ENCODE measurements around the gene NAXD.
"Not testable (repeated sequence)": the region's sequence is repeated elsewhere in the genome, so short reads cannot be mapped to it uniquely, and the experiment has no call there.

Gene NAXD

DNA sequence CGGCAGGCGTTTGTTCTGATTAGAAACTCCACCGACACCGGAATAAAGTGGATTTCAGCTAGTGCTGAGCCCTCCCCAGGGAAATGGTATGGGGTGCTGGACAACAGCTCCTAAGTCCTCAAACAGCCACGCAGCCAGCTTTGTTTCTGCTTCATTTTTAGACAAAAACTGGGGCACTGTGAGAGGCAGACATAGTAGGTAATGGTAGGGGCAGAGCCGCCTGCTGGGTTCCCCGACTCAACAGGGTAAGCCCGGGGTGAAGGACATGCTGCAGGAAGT, 50.8 kb downstream of the NAXD start:
- no peak for DNase-seq

DNA sequence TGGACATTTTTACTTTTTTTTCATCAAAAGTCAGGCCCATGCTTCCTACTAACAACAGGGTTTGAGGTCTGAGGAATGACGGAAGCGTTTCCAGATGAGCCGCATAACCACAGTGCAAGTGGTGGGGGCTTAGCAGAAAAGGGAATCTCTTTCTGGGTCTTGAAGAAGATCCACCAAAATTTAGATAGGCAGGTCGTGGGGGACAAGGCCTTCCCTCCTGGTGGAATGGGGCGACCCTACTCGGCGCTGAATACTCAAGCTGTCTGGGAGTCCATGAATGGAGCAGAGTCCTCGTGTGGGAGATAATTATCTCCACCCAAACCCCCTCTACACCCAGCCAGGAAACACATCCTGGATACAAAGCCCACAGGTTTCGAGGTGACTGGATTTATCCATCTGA, 53.7 kb downstream of the NAXD start:
- DNase-seq = no peak

DNA sequence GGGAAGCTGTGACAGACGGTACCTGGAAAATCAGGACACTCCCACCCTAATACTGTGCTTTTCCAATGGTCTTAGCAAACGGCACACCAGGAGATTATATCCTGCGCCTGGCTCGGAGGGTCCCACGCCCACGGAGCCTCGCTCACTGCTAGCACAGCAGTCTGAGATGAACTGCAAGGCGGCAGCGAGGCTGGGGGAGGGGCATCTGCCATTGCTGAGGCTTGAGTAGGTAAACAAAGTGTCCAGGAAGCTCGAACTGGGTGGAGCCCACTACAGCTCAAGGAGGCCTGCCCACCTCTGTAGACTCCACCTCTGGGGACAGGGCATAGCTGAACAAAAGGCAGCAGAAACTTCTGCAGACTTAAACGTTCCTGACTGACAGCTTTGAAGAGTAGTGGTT, 54.5 kb downstream of the NAXD start:
- DNase-seq = not testable (repeated sequence)

DNA sequence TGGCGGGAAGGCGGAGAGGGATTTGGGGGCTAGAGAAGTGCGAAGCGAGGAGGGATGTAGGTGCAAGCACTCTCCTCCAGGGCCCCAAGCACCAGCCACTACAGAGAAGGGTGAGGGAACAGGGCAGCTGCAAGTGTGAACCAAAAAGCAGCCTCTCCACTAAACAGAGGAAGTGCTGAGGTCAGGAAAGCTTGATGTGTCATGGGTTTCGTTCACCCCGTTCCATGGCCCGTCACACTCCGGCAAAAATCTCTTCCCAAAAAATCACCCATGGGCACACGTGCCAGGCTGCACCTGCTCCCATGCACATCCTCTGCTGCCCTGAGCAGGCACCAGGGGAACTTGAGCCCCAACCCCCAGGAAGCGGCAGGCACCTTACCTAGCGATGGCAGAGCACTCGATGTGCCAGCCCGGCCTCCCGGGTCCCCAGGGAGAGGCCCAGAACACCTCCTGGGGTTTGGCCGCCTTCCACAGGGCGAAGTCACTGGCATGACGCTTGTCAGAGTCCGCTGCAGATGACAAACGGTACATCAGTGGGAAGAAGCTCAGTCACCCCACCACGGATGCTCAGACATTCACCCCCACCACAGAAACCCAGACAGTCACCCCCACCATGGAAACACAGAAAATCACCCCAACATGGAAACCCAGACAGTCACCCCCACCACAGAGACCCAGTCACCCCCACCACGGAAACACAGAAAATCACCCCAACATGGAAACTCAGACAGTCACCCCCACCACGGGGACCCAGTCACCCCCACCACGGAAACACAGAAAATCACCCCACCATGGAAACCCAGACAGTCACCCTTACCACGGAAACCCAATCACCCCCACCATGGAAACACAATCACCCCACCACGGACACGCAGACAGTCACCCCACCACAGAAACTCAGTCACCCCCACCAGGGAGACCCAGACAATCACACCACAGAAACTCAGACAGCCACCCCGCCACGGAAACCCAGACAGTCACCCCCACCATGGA, 61.5 kb downstream of the NAXD start:
- peak; percentile 31 to 41 for DNase-seq

DNA sequence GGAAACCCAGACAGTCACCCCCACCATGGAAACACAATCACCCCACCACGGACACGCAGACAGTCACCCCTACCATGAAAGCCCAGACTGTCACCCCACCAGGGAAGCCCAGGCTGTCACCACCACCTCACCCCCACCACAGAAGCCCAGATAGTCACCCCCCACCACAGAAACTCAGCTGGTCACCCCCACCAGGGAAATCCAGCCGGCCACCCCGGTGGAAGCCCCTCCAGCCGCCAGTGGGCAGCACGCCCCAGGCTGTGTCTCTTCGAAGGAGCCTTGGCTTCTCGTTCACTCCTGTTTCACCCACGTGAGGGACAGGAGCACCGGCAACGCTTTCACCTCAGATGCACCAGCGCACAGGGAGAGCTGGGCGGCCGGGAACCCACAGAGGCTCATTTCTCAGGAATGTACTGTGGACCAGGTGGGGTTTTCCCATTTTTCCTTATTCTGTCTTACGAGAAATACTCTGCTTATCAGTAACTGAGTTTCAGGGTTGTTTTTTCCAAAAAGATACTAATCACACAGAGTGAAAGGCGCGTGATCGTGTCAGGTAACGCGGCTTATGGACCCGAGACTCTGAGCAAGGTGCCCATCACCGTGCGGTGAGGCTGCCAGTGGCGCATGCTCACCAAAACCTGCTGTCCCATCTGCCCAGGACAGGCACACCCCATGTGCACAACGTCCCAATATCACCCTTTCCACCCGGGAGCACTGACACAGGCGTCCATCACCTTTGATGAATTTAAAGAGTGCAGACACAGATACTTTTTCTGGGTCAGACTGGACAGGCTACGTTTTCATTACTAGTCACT, 62.6 kb downstream of the NAXD start:
- DNase-seq = peak in 1 of 2 experiments; percentile 11

DNA sequence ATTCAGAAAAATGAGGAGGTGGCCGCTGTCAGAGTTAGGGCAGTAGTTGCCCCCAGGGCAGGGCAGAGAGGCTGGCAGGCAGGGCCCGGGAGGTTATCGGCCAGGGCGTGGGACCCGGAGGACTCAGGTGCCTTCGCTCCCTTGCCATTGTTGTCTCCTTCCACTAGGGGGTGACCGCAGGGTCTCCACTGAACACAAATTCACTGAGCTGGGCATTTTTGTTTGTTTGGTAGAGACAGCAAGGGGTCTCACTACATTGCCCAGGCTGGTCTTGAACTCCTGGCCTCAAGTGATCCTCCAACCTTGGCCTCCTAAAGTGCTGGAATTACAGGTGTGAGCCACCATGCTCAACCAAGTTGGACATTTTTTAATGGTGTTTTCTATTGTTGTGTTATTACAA, 65.5 kb downstream of the NAXD start:
- DNase-seq = peak in 1 of 2 experiments; percentile 23

DNA sequence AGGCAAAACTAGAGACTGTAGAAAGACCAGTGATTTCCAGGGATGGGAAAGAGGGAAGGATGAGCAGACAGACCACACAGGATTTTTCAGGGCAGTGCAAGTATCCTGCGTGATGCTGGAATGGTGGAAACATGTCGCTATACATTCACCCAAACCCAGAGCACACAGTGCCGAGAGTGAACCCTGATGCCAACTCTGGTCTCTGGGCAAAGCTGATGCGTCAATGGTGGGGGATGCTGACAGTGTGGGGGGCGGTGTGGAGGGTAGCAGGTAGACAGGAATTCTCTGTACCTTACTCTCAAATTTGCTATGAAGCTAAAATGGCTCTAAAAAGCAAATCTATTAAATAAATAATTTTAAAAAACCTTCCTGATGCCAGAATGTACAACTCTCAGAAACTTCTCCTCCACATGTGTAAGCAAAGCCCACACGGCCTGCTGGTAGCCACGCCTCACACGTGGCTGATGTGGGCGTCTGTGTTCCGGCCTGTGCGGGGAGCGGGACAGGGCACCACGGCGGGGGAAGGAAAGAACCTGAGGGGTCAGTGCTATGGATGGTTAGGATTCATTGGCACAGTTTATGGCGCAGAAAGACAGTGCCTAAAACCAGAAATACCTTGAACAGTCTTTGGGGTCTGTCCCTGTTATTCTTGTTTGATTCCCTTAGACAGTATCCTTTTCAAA, 66.7 kb downstream of the NAXD start:
- DNase-seq = no peak

DNA sequence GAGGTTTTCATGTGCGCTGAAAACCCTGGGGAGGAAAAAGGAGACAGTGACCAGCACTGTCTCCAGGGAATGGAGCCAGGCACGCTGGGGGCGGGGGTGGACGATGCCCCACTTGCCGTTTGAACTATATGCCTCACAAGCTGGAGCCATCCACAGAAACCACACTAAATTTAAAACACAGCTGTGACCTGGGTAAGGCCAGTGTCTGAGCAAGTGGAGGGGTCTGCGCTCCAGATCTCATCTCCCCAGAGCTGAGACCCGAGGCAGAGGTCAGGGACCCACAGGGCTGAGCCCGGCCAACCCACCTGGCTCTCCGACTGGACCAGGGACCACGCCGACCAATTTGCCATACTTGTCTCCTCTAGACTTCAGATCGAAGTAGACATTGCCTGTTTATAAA, 67.4 kb downstream of the NAXD start:
- no peak for DNase-seq

DNA sequence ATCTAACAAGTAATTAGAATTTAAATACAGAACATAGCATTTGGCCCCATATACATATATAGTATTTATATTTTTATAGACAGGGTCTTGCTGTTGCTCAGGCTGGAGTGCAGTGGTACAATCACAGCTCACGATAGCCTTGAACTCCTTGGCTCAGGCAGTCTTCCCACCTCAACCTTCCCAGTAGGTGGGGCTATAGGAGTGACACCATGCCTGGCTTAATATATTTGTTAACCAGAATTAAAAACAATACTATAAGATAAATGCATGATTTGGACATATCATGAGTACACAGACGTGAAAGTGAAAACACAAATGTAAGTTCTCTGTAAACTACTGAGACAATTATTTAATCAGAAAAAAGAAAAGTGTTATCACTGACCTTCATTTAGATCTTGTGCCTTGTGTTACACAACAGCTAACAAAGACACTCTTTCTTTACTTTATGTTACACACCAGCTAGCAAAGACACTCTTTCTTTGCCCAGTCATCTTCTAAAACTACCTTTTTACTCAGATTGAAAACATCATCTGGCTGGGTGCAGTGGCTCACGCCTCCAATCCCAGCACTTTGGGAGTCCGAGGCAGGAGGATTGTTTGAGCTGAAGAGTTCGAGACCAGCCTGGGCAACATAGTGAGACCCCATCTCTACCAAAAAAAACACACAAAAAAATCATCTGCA, 68.0 kb downstream of the NAXD start:
- DNase-seq = no peak

DNA sequence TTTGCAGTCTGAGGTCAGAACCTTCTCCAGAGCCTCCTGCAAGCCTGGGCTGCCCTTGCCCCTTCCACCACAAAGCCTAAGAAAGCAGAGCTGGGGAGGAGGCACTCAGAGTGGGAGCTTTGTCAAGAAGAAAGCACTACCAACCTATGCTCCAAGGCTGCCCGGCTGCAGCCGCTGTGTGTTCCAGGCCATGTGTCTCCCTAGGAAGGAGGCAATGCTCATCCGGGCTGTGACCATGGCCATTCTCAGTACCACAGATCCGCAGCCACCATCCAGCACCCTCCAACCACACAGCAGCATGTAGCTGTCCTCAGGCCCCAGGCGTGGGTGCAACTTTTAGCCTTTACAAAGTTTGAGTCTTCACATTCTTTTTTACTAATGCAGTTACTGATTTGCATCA, 68.6 kb downstream of the NAXD start:
- no peak for DNase-seq

DNA sequence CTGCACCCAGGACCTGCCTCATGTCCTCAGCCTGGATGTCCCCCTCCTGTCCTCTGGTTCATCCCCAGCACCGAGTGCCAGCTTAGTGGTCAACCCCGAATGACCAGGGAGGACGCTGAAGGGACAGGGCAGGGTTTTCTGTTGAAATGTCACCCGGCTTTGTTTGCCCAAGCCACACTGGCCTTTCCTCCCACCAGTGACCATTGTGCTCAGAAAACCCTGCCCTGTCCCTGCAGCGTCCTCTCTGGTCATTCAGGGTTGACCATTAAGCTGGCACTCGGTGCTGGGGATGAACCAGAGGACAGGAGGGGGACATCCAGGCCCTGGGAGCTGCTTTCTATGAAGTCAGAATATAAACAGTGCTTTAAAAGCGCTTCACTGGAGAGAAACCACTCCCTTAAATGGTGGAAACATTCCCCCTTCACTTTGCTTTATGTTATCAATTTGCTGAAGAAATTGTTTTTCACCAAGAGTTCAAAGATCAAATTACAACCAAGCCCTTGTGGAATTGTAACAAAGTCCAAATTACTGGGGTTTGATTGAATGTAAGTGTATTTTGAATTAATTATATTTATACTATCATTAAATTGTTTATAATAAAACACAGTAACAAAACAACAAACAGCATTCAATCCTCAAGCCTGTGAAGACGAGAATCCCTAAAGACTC, 69.2 kb downstream of the NAXD start:
- no peak for DNase-seq

DNA sequence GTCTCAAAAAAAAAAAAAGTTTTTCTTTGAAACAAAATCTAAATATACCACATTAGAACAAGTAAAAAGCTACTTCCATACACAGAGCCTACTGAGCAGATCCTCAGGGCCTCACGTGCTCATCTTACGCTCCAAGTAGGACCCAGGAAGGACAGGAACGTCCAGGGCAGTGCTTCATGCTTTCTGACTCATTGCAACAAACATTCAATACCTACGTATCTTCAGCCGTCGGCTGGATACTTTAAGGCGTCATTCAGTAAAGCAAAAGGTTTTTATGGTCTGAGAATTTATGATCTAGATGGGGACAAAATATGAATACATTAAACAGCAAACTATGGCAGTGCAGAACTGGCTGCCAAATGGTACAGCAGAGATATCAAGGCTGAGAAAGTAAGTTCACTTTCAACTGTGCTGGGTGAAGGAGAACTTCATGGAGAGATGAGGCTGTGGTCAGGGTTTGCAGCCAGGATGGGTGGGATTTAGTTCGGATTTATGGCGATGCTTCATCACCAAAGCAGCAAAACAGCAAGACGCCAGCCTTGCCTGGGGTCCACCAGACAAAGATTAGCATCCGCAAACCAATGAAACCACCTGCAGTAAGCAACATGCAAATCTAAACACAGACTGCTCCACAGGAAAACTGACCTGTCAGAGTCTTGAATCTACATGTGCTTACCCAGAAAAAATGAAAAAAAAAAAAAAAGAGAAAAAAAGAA, 70.1 kb downstream of the NAXD start:
- DNase-seq = no peak

DNA sequence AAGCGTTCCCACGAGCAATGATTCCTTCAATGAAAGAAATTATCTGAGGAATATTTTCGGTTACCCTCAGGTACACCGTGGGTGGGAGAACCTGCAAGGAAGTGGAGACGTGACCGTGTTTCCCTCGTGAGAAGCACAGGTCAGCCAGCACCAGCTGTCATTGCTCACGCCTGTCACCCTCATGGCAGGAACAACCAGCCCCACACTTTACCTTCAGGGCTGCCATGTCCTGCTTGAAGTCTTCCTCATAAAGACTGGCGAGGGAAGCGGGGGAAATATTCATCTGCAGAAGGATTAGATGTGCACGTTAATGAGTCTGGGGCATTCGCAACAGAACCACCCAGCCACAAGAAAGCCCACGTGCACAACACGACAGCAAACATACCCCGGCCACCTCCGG, 72.4 kb downstream of the NAXD start:
- DNase-seq = no peak

DNA sequence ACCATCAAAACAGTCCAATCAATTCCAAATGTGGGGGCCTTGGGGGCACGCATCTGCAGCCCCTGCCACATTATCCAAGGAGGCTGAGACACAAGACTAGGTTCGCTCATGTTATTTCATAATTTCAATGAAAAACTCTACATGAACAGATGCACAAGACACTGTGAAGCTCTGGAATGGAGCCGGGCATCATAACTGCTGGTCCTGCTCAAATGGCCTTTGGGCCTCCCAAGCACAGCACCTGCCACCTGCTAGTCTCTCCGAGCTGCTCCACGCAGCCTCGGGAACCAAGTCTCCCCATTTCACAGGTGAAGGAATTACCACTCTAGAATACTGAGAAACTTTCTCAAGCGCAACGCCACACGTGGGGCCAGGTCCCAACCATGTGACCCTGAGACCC, 73.7 kb downstream of the NAXD start:
- DNase-seq = no peak
